Loucy (cell line): ENCODE measurements around the gene KIAA0825.
A peak's percentile ranks its signal among the peaks of the same experiment; 100 is the strongest.

Source experiments
- H2AFZ ChIP-seq: fragments of 200-600 bp; sonication (generic); 2 replicates; pipeline ENCODE4 v1.6.0; 2016; ENCODE audit warnings: antibody characterized with exemption, mild to moderate bottlenecking, low read length, moderate library complexity
- H3F3A ChIP-seq: fragments of 200-600 bp; 2 replicates; pipeline ENCODE4 v1.6.0; 2016; ENCODE audit warnings: antibody characterized with exemption, low read depth, mild to moderate bottlenecking
- H3K27me3 ChIP-seq: fragments of 200-600 bp; sonication (generic); 2 replicates; pipeline ENCODE4 v1.6.1; 2014; ENCODE audit warnings: low read length, mild to moderate bottlenecking; ENCODE audit not compliant: insufficient read depth, poor library complexity, severe bottlenecking
- H3K36me3 ChIP-seq: fragments of 200-600 bp; sonication (generic); 2 replicates; pipeline ENCODE4 v1.6.1; 2016; ENCODE audit warnings: low read length; ENCODE audit not compliant: insufficient read depth
- H3K4me1 ChIP-seq: fragments of 200-600 bp; sonication (generic); 2 replicates; pipeline ENCODE4 v1.5.1; 2014; ENCODE audit warnings: low read length, mild to moderate bottlenecking; ENCODE audit not compliant: insufficient read depth, poor library complexity, severe bottlenecking
- H3K4me2 ChIP-seq: fragments of 200-600 bp; sonication (generic); 2 replicates; pipeline ENCODE4 v1.6.0; 2014; ENCODE audit warnings: antibody characterized with exemption, low read length, low read depth, mild to moderate bottlenecking; ENCODE audit not compliant: poor library complexity, severe bottlenecking
- H3K4me3 ChIP-seq: fragments of 200-600 bp; sonication (generic); 2 replicates; pipeline ENCODE4 v1.5.1; 2014; ENCODE audit warnings: low read length, mild to moderate bottlenecking, mixed read lengths; ENCODE audit not compliant: poor library complexity, severe bottlenecking
- H3K79me2 ChIP-seq: fragments of 200-600 bp; sonication (generic); 2 replicates; pipeline ENCODE4 v1.6.1; 2014; ENCODE audit warnings: low read length; ENCODE audit not compliant: insufficient read depth
- H3K9ac ChIP-seq: fragments of 200-600 bp; sonication (generic); 2 replicates; pipeline ENCODE4 v1.6.0; 2014; ENCODE audit warnings: mild to moderate bottlenecking, low read depth, low read length, moderate library complexity; ENCODE audit not compliant: poor library complexity, severe bottlenecking
- H3K9me2 ChIP-seq: fragments of 200-600 bp; sonication (generic); replicated peaks from 2 replicates; pipeline ENCODE4 v1.6.1; 2016; ENCODE audit warnings: low read depth, low read length, mixed read lengths
- H3K9me3 ChIP-seq: fragments of 200-600 bp; sonication (generic); 2 replicates; pipeline ENCODE4 v1.6.1; 2014; ENCODE audit warnings: mild to moderate bottlenecking, antibody characterized with exemption, low read length, low read depth; ENCODE audit not compliant: insufficient read depth
- H4K20me1 ChIP-seq: fragments of 200-600 bp; sonication (generic); 2 replicates; pipeline ENCODE4 v1.6.0; 2014; ENCODE audit warnings: antibody characterized with exemption, low read length, mild to moderate bottlenecking; ENCODE audit not compliant: insufficient read depth, poor library complexity, severe bottlenecking
- CTCF ChIP-seq: fragments of 200-600 bp; sonication (generic); conservative IDR thresholded peaks from 2 replicates; pipeline ENCODE4 v1.5.1; 2014; ENCODE audit warnings: mild to moderate bottlenecking, antibody characterized with exemption, low read length
- EZH2phosphoT487 ChIP-seq: fragments of 200-600 bp; IDR thresholded peaks from 2 replicates; pipeline ENCODE4 v1.6.1; 2018; ENCODE audit warnings: antibody characterized with exemption, mild to moderate bottlenecking, moderate library complexity, borderline replicate concordance

KIAA0825 gene

GRCh38 chr5:94618493-94619328, at the start of gene KIAA0825, which contains the start of gene SLF1:
TSS of gene KIAA0825 (minus strand) at chr5:94618604. CDS start at chr5:94537126, 81,478 bp downstream.
TSS of gene SLF1 (plus strand) at chr5:94618669. CDS start at chr5:94628811, 10,142 bp downstream.
- peaks cover 19% of the 10 kb centered on the region for H3K79me2 ChIP-seq
- no peaks in the 10 kb centered on the region for H3K9me2 ChIP-seq
- TF ChIP-seq EZH2phosphoT487, result no peak
- H2AFZ ChIP-seq, result peak within 1 kb of the TSS; percentile 98
- peak within 1 kb of the TSS; percentile 65 for H3K9ac ChIP-seq
- peak within 1 kb of the TSS; percentile 84 for H3K4me3 ChIP-seq
- H3K4me1 ChIP-seq, result peaks cover 18% of the 10 kb centered on the region
- no peaks in the 10 kb centered on the region for H3K9me3 ChIP-seq
- no peaks in the 10 kb centered on the region for H3F3A ChIP-seq
- no peaks in the 10 kb centered on the region for H3K36me3 ChIP-seq
- no peaks in the 10 kb centered on the region for H3K27me3 ChIP-seq
- peaks cover 25% of the 10 kb centered on the region for H4K20me1 ChIP-seq
- peak within 1 kb of the TSS; percentile 82 for H3K4me2 ChIP-seq

GRCh38 chr5:94667937-94668336, 49.5 kb upstream of the KIAA0825 start:
- no peaks in the 10 kb centered on the region for H3K4me1 ChIP-seq
- H2AFZ ChIP-seq, result no peak overlapping the region
- H3K4me3 ChIP-seq, result no peak overlapping the region
- no peaks in the 10 kb centered on the region for H3K79me2 ChIP-seq
- H3K36me3 ChIP-seq, result peaks cover 4% of the 10 kb centered on the region; the same call in 1 of the 2 replicates
- H3K9me2 ChIP-seq, result no peaks in the 10 kb centered on the region
- H3F3A ChIP-seq, result no peaks in the 10 kb centered on the region
- no peak overlapping the region for H3K9ac ChIP-seq
- no peak for TF ChIP-seq CTCF
- no peak for TF ChIP-seq EZH2phosphoT487
- no peak overlapping the region for H3K4me2 ChIP-seq
- H3K9me3 ChIP-seq, result no peaks in the 10 kb centered on the region
- H3K27me3 ChIP-seq, result no peaks in the 10 kb centered on the region
- H4K20me1 ChIP-seq, result no peaks in the 10 kb centered on the region

GRCh38 chr5:94661086-94661485, 42.7 kb upstream of the KIAA0825 start:
- H3K4me1 ChIP-seq, result no peaks in the 10 kb centered on the region
- H3K36me3 ChIP-seq, result peaks cover 31% of the 10 kb centered on the region; the same call in 1 of the 2 replicates
- no peak overlapping the region for H2AFZ ChIP-seq
- no peak overlapping the region for H3K4me2 ChIP-seq
- H3K79me2 ChIP-seq, result no peaks in the 10 kb centered on the region
- no peak overlapping the region for H3K9ac ChIP-seq
- no peaks in the 10 kb centered on the region for H3F3A ChIP-seq
- no peaks in the 10 kb centered on the region for H3K9me2 ChIP-seq
- H3K4me3 ChIP-seq, result no peak overlapping the region
- H3K27me3 ChIP-seq, result no peaks in the 10 kb centered on the region
- H3K9me3 ChIP-seq, result peaks cover 6% of the 10 kb centered on the region; the same call in 1 of the 2 replicates
- no peaks in the 10 kb centered on the region for H4K20me1 ChIP-seq
- TF ChIP-seq EZH2phosphoT487 (no peak), CTCF (no peak)
